Neural progenitor cell (in vitro differentiated cells): ENCODE results near the gene KLRK1.
"Not testable (repeated sequence)": the region's sequence is repeated elsewhere in the genome, so short reads cannot be mapped to it uniquely, and the experiment has no call there.

Source experiments
- CTCF ChIP-seq: fragments of 200-600 bp; sonication (generic); IDR thresholded peaks from 2 replicates; pipeline ENCODE4 v1.5.1; 2017; ENCODE audit warnings: antibody characterized with exemption, mild to moderate bottlenecking
- EZH2 ChIP-seq: fragments of 200-600 bp; sonication (generic); IDR thresholded peaks from 2 replicates; pipeline ENCODE4 v1.6.1; 2017; ENCODE audit warnings: antibody characterized with exemption, mild to moderate bottlenecking, moderate library complexity
- EZH2phosphoT487 ChIP-seq: fragments of 200-600 bp; sonication (generic); IDR thresholded peaks from 2 replicates; pipeline ENCODE4 v1.6.1; 2017; ENCODE audit warnings: antibody characterized with exemption

GRCh38 chr12:10387498-10387897, 2.3 kb downstream of the KLRK1 start:
- not testable (repeated sequence) for TF ChIP-seq EZH2phosphoT487, CTCF, EZH2
